SU-DHL-6 (cell line): ENCODE measurements around the gene ITPK1.

Source experiments
- CTCF ChIP-seq: fragments of 200-600 bp; sonication (generic); IDR thresholded peaks from one replicate; pipeline ENCODE4 v1.5.1; 2017; ENCODE audit warnings: antibody characterized with exemption, mild to moderate bottlenecking, low read length, moderate library complexity; ENCODE audit not compliant: insufficient read depth, poor library complexity, severe bottlenecking
- EZH2phosphoT487 ChIP-seq: fragments of 200-600 bp; sonication (generic), shearing (Covaris generic); conservative IDR thresholded peaks from 2 replicates; pipeline ENCODE4 v1.6.1; 2018; ENCODE audit warnings: mild to moderate bottlenecking, antibody characterized with exemption, low read length, moderate library complexity, mixed read lengths

- TF ChIP-seq CTCF, result no peak
- TF ChIP-seq EZH2phosphoT487, result no peak
These were observed 144.0 kb downstream of the ITPK1 start for GRCh38 chr14:92971601-92972180.
